ENCODE data around the gene GDA.

DNA sequence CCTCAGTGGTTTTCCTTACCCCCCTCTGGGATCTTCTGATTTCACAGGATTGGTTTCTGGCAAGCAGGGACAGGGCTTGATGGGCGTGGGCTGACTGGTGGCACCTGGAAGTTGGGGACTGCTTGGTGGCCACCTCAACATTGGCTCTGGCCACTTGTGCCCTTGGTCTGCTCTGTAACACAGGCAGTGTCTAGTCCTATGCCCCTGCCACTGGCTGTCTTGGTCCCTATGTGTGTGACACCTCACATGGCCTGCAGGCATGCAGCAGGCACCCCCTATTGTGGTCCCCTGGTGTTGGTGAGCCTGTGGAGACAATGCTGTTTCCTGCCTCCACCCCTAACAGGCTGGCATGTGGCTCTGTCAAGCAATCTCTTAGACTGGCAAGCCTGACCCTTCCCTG, 71.3 kb downstream of the GDA start:
- TF ChIP-seq RAD21 (IDR thresholded peaks at IDR 0.05) (no peak), CTCF (IDR thresholded peaks at IDR 0.05; ENCODE audit: low read depth, low read length, missing input control) (no peak), YY1 (IDR thresholded peaks at IDR 0.05) (no peak), HNF4G (IDR thresholded peaks at IDR 0.05) (no peak), SP1 (IDR thresholded peaks at IDR 0.05) (no peak), MAX (IDR thresholded peaks at IDR 0.05) (no peak), NR2F2 (IDR thresholded peaks at IDR 0.05) (no peak), ATF3 (IDR thresholded peaks at IDR 0.05) (no peak), JUND (IDR thresholded peaks at IDR 0.05) (no peak), RXRA (IDR thresholded peaks at IDR 0.05) (no peak), GABPA (IDR thresholded peaks at IDR 0.05 in 1 of 2, conservative IDR thresholded peaks at IDR 0.05 in 1 of 2) (no peak), TAF1 (conservative IDR thresholded peaks at IDR 0.05) (no peak)
- TF ChIP-seq, protein P1, sequence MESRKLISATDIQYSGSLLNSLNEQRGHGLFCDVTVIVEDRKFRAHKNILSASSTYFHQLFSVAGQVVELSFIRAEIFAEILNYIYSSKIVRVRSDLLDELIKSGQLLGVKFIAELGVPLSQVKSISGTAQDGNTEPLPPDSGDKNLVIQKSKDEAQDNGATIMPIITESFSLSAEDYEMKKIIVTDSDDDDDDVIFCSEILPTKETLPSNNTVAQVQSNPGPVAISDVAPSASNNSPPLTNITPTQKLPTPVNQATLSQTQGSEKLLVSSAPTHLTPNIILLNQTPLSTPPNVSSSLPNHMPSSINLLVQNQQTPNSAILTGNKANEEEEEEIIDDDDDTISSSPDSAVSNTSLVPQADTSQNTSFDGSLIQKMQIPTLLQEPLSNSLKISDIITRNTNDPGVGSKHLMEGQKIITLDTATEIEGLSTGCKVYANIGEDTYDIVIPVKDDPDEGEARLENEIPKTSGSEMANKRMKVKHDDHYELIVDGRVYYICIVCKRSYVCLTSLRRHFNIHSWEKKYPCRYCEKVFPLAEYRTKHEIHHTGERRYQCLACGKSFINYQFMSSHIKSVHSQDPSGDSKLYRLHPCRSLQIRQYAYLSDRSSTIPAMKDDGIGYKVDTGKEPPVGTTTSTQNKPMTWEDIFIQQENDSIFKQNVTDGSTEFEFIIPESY (IDR thresholded peaks at IDR 0.05): no peak
- TF ChIP-seq, protein P2, sequence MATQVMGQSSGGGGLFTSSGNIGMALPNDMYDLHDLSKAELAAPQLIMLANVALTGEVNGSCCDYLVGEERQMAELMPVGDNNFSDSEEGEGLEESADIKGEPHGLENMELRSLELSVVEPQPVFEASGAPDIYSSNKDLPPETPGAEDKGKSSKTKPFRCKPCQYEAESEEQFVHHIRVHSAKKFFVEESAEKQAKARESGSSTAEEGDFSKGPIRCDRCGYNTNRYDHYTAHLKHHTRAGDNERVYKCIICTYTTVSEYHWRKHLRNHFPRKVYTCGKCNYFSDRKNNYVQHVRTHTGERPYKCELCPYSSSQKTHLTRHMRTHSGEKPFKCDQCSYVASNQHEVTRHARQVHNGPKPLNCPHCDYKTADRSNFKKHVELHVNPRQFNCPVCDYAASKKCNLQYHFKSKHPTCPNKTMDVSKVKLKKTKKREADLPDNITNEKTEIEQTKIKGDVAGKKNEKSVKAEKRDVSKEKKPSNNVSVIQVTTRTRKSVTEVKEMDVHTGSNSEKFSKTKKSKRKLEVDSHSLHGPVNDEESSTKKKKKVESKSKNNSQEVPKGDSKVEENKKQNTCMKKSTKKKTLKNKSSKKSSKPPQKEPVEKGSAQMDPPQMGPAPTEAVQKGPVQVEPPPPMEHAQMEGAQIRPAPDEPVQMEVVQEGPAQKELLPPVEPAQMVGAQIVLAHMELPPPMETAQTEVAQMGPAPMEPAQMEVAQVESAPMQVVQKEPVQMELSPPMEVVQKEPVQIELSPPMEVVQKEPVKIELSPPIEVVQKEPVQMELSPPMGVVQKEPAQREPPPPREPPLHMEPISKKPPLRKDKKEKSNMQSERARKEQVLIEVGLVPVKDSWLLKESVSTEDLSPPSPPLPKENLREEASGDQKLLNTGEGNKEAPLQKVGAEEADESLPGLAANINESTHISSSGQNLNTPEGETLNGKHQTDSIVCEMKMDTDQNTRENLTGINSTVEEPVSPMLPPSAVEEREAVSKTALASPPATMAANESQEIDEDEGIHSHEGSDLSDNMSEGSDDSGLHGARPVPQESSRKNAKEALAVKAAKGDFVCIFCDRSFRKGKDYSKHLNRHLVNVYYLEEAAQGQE (IDR thresholded peaks at IDR 0.05): no peak
